Amniotic stem cell (primary cell): ENCODE data around the gene IL15.

ENCODE experiments used
- DNase-seq: peaks from one replicate; lab custom pipeline; 2025; lab: John Stamatoyannopoulos, UW

The IL15 gene

DNA sequence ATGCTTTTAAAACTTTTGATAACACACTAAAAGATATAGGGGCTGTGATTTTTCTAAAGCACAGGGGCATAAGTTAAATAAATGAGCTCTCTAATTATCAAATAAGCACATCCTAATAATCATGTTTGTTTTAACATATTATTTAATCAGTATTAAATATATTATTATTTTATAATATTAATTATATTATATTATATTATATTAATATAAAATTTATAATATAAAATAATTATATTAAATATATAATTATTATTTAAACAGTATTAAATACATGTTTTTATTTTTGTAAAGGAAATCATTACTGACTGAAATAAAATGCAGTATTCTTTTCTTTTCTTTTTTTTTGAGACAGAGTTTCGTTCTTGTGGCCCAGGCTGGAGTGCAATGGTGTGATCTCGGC is 136.5 kb downstream of the IL15 start:
- DNase-seq: no peak

DNA sequence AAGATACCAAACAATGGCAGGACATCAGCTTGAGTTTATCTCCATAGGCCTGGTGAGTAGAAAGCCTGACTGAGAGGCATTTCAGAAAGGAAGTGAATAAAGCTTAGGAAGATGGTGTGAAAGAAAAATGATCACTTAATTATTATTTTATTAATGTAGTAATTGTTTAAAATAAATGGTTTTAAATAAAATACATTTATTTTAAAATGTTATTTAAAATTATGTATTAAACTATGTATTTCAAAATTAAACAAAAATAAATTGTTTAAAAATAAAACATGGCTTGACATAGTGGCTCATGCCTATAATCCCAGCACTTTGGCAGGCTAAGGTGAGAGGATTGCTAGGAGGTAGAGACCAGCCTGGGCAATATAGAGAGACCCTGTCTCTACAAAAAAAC is 145.8 kb downstream of the IL15 start:
- no peak for DNase-seq
